Stimulated activated CD4-positive, alpha-beta T cell treated with anti-CD3 and anti-CD28 coated beads, Interleukin-12 subunit alpha, Interleukin-12 subunit beta, amount 100 ng/mL, for 24 hours (primary cell): ENCODE measurements around the gene EFHD1.
"Not testable (repeated sequence)": the region's sequence is repeated elsewhere in the genome, so short reads cannot be mapped to it uniquely, and the experiment has no call there.

ENCODE experiments used
- DNase-seq, 2 experiments: peaks; one replicate each; pipeline ENCODE4 v3.0.0-alpha.2; 2020; ENCODE audit warnings: low read depth in 2 of 2

The EFHD1 gene

DNA sequence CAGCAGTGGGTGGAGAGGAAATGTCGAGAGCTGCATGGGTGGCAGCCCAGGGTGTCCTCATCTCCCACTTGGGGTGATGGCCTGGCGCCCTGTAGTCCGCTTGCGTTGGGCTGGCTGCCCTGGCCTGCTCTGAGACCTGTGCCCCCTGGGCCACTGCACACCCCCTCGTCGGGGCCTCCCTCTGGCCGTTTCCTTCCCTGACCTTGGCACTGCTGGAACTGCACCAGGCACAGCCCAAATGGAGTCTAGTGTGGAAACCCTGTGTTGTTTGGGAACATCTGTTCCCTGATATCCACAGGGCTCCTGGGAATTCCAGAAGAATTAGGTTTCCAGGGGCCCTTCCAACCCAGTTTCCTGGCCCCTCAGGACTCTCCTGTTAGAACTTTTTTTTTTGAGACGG, 13.9 kb downstream of the EFHD1 start:
- DNase-seq, result no peak

DNA sequence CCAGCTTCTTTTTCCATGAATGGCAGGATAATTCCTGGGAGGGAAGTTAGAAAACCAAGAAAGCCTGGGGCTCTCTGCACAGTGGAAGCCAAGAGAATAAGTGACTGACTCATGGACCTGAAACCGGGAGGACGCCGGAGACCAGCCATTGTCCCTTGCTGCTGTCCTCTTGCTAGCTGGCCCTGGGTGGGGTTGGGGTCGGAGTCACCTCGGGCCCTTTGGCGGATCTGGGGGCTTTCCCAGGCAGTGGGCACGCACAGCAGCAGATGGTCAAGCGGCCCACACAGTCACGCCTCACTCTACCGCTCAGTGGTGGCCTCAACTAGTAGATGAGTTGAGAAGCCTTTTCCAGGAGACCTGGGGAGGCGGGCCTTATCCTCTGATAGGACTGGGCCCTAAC, 15.6 kb downstream of the EFHD1 start:
- no peak for DNase-seq

DNA sequence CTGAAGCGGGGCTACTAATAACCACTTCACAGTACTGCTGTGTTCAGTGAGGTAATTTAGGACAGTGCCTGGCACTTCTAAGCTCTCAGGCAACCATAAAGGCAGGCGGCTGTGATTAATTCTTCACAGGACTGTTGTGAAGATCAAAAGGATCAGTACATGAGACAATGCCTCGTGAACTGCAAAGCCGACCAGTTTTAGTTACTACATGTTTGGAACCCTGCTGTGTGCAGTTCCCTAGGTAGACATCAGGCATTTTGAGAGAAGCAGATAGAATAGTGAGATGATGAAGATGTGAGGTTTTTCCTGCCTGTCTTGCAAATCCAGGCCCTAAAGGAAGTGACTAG, 19.1 kb downstream of the EFHD1 start:
- DNase-seq, result no peak

- DNase-seq, result no peak
Measured at GRCh38 chr2:232653441-232653840, 20.0 kb downstream of the EFHD1 start.

DNA sequence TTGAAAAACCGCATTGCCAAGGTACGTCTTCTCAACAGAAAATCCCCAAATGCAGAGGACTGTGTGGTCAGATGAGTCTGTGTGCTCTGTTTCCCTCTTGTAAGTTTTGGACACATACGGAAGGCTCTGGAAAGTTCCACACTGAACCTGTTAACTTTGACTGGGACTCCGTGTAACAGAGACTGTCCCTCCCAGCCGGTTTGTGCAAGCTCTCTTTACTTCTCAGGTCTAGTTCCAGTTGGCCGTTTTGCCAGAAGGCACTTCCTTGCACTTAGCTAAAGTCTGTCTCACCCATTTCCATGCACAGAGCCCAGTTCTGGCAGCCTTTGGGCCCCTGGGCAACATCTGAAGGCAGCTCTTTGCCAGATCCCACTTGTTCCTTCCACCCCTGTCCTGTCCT, 22.0 kb downstream of the EFHD1 start:
- no peak for DNase-seq

DNA sequence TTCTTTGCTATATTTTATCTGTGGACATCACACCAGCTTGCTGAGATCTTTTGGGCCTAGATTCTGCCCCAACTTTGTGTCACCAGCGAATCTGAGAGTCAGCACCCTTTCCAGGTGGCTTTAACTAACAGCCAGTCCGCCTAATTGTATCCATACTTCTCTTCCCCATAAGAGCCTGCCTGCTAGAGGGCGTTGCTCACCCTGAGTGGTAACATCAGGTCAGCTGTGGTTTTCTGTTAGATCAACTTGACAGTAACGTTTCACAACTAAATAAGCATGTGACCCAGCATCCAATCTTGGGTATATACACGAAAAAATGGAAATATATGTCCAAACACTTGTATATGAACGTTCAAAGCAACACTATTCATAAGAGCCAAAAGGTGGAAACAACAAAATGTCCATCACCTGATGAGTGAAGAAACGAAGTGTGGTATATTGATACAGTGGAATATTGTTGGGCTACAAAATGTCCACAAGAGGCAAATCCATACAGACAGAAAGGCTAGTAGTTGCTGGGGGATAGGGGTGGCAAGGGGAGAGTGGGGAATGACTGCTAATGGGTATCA, 24.9 kb downstream of the EFHD1 start:
- no peak for DNase-seq

GRCh38 chr2:232659359-232659758, 26.0 kb downstream of the EFHD1 start:
- no peak for DNase-seq

- no peak for DNase-seq
Measured at GRCh38 chr2:232662486-232663260, 29.3 kb downstream of the EFHD1 start.

DNA sequence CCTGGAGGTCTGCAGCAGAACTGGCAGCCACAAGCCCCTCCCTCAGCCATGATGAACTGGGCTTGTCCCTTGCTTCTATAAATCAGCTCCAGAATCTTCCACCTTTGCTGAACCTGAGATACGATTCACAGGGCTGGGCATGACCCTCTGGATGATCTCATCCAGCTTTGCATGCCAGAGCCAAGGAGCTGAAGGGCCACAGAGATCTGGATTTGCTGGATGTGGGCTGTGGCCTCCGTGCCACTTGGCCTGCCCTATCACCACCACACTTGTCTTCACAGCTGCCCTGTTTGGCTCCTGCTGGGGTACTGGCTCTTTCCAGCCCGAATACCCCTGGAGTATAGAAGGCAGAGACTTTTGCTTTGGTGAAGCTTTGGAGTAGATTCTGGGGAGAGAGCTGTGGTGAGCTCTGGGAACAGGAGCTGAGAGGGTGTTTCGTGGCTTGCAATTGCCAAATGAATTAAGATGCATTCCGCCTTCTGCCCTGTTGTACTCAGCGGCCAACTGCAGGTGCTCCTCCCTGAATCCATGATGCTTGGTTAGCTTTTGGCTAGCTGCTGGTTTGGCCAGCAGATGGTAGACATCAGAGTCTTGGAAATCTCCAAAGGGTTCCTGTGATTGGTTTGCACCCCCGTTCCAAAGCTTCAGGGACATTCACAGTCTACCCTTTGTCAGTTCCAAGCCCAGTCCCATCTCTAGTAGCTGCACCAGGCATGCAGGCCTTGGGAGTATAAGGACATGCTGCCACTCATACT, 32.8 kb downstream of the EFHD1 start:
- DNase-seq, result no peak

GRCh38 chr2:232667989-232668583, 34.7 kb downstream of the EFHD1 start:
- DNase-seq, result no peak

- no peak for DNase-seq
Measured at GRCh38 chr2:232668805-232669444, 35.5 kb downstream of the EFHD1 start.

- no peak for DNase-seq
Measured at GRCh38 chr2:232672588-232672987, 39.2 kb downstream of the EFHD1 start.

DNA sequence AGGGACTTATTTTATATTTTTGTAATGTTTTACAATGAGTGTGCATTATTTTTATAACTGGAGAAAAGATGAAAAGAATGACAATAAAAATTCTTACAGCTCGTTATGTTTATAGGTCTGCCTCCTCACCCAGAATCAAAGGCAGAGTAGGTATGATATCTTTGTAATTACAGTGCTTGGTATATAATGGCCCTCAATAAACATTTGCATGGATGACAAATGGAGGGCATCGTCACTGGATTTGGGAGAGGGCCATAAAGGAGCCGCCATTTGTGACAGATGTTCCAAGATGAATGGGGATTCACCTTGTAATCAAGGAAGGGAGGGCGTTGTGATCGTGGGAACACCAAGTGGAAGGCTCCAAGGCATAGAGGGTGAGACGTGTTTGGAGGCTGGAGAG, 41.1 kb downstream of the EFHD1 start:
- no peak for DNase-seq

DNA sequence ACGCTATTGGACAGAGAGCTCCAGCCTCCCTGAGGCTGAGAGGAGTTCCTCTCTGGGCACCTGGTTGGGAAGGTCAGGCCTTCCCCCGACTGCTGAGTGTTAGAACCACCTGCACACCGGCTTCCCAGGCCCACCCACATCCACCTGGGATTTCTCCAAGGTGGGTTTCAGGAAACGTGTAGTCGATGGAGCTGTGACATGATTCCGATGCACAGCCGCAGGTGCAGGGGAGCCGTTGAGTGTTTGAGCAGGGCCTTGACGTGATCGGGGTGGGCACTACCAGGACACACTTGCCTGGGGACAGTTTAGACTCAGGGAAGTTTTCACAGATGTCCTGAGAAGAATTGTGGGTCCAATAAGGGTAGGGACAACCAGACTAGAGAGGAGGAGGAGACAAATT, 42.0 kb downstream of the EFHD1 start:
- no peak for DNase-seq

GRCh38 chr2:232680006-232680405, 46.6 kb downstream of the EFHD1 start:
- DNase-seq, result no peak

DNA sequence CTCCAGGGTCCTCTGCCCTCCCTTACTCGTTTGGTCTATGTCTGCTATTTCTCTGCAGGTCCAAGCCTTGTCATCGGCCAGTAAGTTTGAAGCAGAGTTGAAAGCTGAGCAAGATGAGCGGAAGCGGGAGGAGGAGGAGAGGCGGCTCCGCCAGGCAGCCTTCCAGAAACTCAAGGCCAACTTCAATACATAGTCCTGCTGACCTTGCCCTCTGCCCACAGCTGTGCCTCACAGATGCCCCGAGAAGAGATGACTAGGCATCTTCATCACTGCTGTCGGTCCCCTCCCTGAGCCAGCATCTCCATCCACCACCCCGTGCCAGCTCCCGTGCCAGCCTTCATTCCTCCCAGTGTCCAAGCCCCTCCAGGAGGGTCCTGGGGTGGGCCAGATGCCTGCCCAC, 48.1 kb downstream of the EFHD1 start:
- no peak for DNase-seq

GRCh38 chr2:232683368-232683767, 50.0 kb downstream of the EFHD1 start:
- DNase-seq, result no peak

- DNase-seq, result not testable (repeated sequence)
Measured at GRCh38 chr2:232685391-232685790, 52.0 kb downstream of the EFHD1 start.

GRCh38 chr2:232687382-232688160, 54.2 kb downstream of the EFHD1 start:
- DNase-seq, result no peak

DNA sequence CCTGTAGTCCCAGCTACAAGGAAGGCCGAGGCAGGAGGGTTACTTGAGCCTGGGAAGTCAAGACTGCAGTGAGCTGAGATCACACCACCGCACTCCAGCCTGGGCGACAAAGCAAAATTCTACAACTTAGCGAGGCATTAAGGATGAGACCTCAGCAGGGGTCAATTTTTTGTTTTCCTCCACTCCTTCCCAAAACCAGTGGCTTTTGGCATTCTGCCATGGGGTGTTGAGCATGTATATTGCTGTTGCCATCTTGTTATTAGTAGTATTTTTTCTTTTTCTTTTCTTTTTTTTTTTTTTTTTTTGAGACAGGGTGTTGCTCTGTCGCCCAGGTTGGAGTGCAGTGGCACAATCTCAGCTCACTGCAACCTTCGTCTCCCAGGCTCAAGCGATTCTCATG, 54.8 kb downstream of the EFHD1 start:
- no peak for DNase-seq

- DNase-seq, result no peak
Measured at GRCh38 chr2:232689152-232689910, 55.9 kb downstream of the EFHD1 start.
